Coronary artery (tissue), 2 donors: ENCODE results near the gene MYRIP.
"Not testable (repeated sequence)": the region's sequence is repeated elsewhere in the genome, so short reads cannot be mapped to it uniquely, and the experiment has no call there.

Source experiments
- DNase-seq: peaks from one replicate; pipeline ENCODE4 v3.0.0-alpha.2; 2017; ENCODE audit warnings: low spot score
- H3K27ac ChIP-seq, 2 donors: fragments of 200-600 bp; sonication (generic); one replicate each; pipeline ENCODE4 v1.5.1; 2016 to 2019
- H3K4me3 ChIP-seq: fragments of 200-600 bp; sonication (generic); 2 replicates; pipeline ENCODE4 v1.5.1; 2016; ENCODE audit warnings: mild to moderate bottlenecking, moderate library complexity
- TF ChIP-seq, protein P1 (sequence below): fragments of 200-600 bp; sonication (generic); IDR thresholded peaks from one replicate; pipeline ENCODE4 v1.5.1; 2019; ENCODE audit warnings: antibody characterized with exemption

The MYRIP gene

GRCh38 chr3:39808467-39809180, 785 bp upstream of the MYRIP start:
- no peak for DNase-seq
- H3K27ac ChIP-seq, result peak overlapping the region in 1 of 2 donors; percentile 51
- peak overlapping the region; percentile 80 for H3K4me3 ChIP-seq
- TF ChIP-seq, protein P1, sequence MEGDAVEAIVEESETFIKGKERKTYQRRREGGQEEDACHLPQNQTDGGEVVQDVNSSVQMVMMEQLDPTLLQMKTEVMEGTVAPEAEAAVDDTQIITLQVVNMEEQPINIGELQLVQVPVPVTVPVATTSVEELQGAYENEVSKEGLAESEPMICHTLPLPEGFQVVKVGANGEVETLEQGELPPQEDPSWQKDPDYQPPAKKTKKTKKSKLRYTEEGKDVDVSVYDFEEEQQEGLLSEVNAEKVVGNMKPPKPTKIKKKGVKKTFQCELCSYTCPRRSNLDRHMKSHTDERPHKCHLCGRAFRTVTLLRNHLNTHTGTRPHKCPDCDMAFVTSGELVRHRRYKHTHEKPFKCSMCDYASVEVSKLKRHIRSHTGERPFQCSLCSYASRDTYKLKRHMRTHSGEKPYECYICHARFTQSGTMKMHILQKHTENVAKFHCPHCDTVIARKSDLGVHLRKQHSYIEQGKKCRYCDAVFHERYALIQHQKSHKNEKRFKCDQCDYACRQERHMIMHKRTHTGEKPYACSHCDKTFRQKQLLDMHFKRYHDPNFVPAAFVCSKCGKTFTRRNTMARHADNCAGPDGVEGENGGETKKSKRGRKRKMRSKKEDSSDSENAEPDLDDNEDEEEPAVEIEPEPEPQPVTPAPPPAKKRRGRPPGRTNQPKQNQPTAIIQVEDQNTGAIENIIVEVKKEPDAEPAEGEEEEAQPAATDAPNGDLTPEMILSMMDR, result no peak

- DNase-seq, result no peak
- peak overlapping the region in 1 of 2 donors; percentile 51 for H3K27ac ChIP-seq
- TF ChIP-seq, protein P1, result no peak
Measured at GRCh38 chr3:39809995-39810595, 686 bp downstream of the MYRIP start.

GRCh38 chr3:39810647-39811161, 1.3 kb downstream of the MYRIP start:
- Histone ChIP-seq H3K27ac (no peak overlapping the region), H3K4me3 (peak overlapping the region; percentile 80)

More at GRCh38 chr3:39809995-39810595, 686 bp downstream of the MYRIP start:
- H3K4me3 ChIP-seq, result peak overlapping the region; percentile 80

DNA sequence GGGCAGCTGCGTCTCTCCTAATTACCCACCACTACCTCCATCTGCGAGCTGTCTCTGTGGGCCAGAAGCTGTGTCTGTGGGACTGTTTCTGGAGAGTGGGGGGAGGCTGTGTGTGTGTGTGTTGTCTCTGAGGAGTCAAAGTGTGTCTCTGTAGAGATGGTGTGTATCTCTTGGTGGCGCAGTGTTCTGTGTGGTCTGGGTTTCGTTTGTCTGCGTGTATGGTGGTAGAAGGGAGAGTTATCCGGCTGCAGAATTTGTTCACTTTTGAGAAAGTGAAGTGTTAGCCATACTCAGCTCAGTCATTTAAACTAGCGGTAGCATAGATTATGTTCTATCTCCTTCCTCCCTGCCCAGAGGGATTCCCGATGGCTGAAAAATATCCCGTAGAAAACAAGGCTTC, 2.2 kb downstream of the MYRIP start:
- no peak for DNase-seq
- peak overlapping the region; percentile 1 for H3K4me3 ChIP-seq
- H3K27ac ChIP-seq, result no peak overlapping the region
- TF ChIP-seq, protein P1, result no peak

More at GRCh38 chr3:39810647-39811161, 1.3 kb downstream of the MYRIP start:
- TF ChIP-seq, protein P1, result no peak
- no peak for DNase-seq

DNA sequence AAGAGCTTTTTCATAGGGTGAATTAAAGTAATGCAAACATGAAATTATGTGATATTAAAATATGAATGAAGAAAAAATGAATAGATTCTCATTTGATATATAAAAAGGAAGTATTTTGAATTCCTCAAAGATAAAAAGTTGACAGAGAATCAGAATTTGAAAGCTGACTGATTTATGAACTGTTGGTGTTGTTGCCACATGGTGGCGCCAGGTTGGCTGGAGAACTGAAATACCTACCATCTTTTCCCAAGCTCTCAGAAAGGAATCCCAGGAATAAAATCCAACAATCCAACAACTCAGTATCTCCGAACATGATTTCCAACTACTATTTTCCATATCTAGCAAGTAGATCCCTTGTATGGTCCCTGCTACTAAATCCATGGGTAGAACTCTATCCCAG, 3.1 kb downstream of the MYRIP start:
- no peak for DNase-seq
- H3K27ac ChIP-seq, result no peak overlapping the region
- TF ChIP-seq, protein P1, result no peak

DNA sequence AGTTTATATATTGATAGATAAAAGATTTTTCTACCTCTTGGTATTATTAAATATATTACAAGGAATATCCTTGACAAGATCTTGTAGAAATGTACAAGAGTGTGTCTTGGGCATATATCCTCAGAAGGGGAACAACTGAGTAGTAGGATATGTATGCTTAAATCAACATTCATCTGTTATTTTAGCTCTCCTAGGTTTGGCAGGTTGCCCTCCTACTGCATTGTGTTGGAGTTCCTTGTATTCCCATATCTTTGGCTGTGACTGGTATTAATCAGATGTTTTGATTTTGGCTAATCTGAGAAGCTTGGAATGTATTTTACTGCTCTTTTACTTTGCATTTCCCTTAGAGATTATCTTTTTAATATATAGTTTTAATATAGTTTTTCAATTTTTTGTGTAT, 4.6 kb downstream of the MYRIP start:
- DNase-seq, result no peak
- Histone ChIP-seq H3K27ac (no peak overlapping the region), H3K4me3 (no peak overlapping the region)
- TF ChIP-seq, protein P1, result no peak

More for the DNA sequence above, 3.1 kb downstream of the MYRIP start:
- H3K4me3 ChIP-seq, result no peak overlapping the region

- TF ChIP-seq, protein P1, result no peak
- H3K4me3 ChIP-seq, result no peak overlapping the region
- H3K27ac ChIP-seq, result no peak overlapping the region
- DNase-seq, result no peak
Measured at GRCh38 chr3:39819899-39820298, 10.5 kb downstream of the MYRIP start.

DNA sequence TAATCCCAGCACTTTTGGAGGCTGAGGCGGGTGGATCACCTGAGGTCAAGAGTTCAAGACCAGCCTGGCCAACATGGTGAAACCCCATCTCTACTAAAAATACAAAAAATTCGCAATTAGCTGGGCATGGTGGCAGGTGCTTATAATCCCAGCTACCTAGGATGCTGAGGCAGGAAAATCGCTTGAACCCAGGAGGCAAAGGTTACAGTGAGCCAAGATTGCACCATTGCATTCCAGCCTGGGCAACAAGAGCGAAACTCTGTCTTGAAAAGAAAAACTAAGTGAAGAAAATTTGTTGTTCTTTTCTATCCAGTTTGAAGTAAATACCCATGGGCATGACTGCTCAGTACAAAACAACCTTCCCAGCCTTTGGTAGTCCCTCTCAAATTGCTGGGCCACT, 24.4 kb downstream of the MYRIP start:
- not testable (repeated sequence) for H3K4me3 ChIP-seq, DNase-seq, H3K27ac ChIP-seq
